Measurements from ENCODE around the gene ASTN2.

GRCh38 chr9:116594547-116594946 is 820.3 kb downstream of the ASTN2 start:
- TF ChIP-seq CTCF (IDR thresholded peaks at IDR 0.05) (no peak), POLR2A (IDR thresholded peaks at IDR 0.05) (no peak), EP300 (IDR thresholded peaks at IDR 0.05) (no peak)
